PC-3 (cell line): ENCODE data around the gene SERGEF. TPM values are rescaled to one million over a fixed set of nuclear protein-coding genes. Genes with fewer than 3 reads are reported as not detected.

Source experiments
- ATAC-seq: fragments of 200-7000 bp; cut with Tn5 transposase; 2 replicates; pipeline ENCODE4 v1.9.1; 2020; ENCODE audit warnings: mild to moderate bottlenecking, moderate library complexity
- BruUV-seq: library from RNA; stranded (reverse); fragments of 400-500 nt; replicated peaks from 2 replicates; lab custom pipeline; 2021; lab: Mats Ljungman, UMichigan
- CTCF ChIA-PET: fragments of 300-600 bp; sonication (Branson Sonifier 250); formaldehyde crosslinking; loops from one replicate; lab custom pipeline; 2022; ENCODE audit warnings: antibody characterized with exemption; lab: Charles Lee
- POLR2A ChIA-PET: fragments of 300-600 bp; sonication (Branson Sonifier 250); formaldehyde crosslinking; loops from one replicate; lab custom pipeline; 2022; ENCODE audit warnings: antibody characterized with exemption; ENCODE audit not compliant: unreplicated experiment; lab: Charles Lee
- DNase-seq: peaks from one replicate; pipeline ENCODE4 v3.0.0-alpha.2; 2015
- H2AFZ ChIP-seq: fragments of 300-600 bp; sonication (generic); 2 replicates; pipeline ENCODE4 v1.6.0; 2016; ENCODE audit warnings: antibody characterized with exemption, low read length
- H3F3A ChIP-seq: fragments of 300-600 bp; sonication (generic); one replicate; pipeline ENCODE4 v1.6.0; 2017; ENCODE audit warnings: antibody characterized with exemption, low read length, control low read depth, mild to moderate bottlenecking; ENCODE audit not compliant: unreplicated experiment
- H3K27ac ChIP-seq: fragments of 300-600 bp; sonication (generic); 2 replicates; pipeline ENCODE4 v1.5.1; 2016; ENCODE audit warnings: mild to moderate bottlenecking, low read length
- H3K27me3 ChIP-seq: fragments of 300-600 bp; sonication (generic); 2 replicates; pipeline ENCODE4 v1.6.1; 2016; ENCODE audit warnings: low read length, mixed read lengths
- H3K36me3 ChIP-seq: fragments of 300-600 bp; sonication (generic); 2 replicates; pipeline ENCODE4 v1.6.1; 2016; ENCODE audit warnings: low read depth, mixed run types, low read length, mixed read lengths
- H3K4me1 ChIP-seq: fragments of 300-600 bp; sonication (generic); 2 replicates; pipeline ENCODE4 v1.5.1; 2016; ENCODE audit warnings: low read length; ENCODE audit not compliant: insufficient read depth
- H3K4me2 ChIP-seq: fragments of 300-600 bp; sonication (generic); 2 replicates; pipeline ENCODE4 v1.6.0; 2016; ENCODE audit warnings: low read length
- H3K4me3 ChIP-seq: fragments of 300-600 bp; sonication (generic); 2 replicates; pipeline ENCODE4 v1.5.1; 2016; ENCODE audit warnings: mild to moderate bottlenecking, low read length, mixed read lengths
- H3K79me2 ChIP-seq: fragments of 300-600 bp; sonication (generic); 2 replicates; pipeline ENCODE4 v1.6.1; 2017; ENCODE audit warnings: low read length, mixed read lengths
- H3K9ac ChIP-seq: fragments of 300-600 bp; sonication (generic); 2 replicates; pipeline ENCODE4 v1.6.0; 2016; ENCODE audit warnings: mild to moderate bottlenecking, low read length
- H3K9me2 ChIP-seq: fragments of 300-600 bp; sonication (generic); replicated peaks from 2 replicates; pipeline ENCODE4 v1.6.1; 2016; ENCODE audit warnings: mixed run types, low read length, mixed read lengths
- H3K9me3 ChIP-seq: fragments of 300-600 bp; sonication (generic); 2 replicates; pipeline ENCODE4 v1.6.1; 2016; ENCODE audit warnings: low read length, mixed read lengths
- H4K20me1 ChIP-seq: fragments of 300-600 bp; sonication (generic); 2 replicates; pipeline ENCODE4 v1.6.1; 2016; ENCODE audit warnings: low read length, mixed read lengths
- EZH2 ChIP-seq: fragments of 300-600 bp; sonication (generic); IDR thresholded peaks from one replicate; pipeline ENCODE4 v1.6.1; 2017; ENCODE audit warnings: antibody characterized with exemption, mild to moderate bottlenecking, low read length; ENCODE audit not compliant: unreplicated experiment
- EZH2phosphoT487 ChIP-seq: fragments of 300-600 bp; sonication (generic); IDR thresholded peaks from 2 replicates; pipeline ENCODE4 v1.6.1; 2018; ENCODE audit warnings: mild to moderate bottlenecking, antibody characterized with exemption, low read length, borderline replicate concordance
- intact Hi-C: fragments of 100-400 bp; cut with micrococcal nuclease; formaldehyde crosslinking; loops from 2 replicates; pipeline ENCODE4 v1.9.0; 2023
- total RNA-seq: library from RNA; depleted of rRNA; stranded (reverse); fragments of >200 nt; gene quantifications from 2 replicates; pipeline ENCODE4 v1.2.3, GENCODE V29; 2014
- TF ChIP-seq, protein P1 (sequence below): fragments of 300-600 bp; sonication (generic); conservative IDR thresholded peaks from 2 replicates; pipeline ENCODE4 v1.5.1; 2017; ENCODE audit warnings: antibody characterized with exemption, low read depth, mild to moderate bottlenecking, low read length

SERGEF gene
- total RNA-seq, 1 experiment from 2014 or later, result 13.7 TPM

DNA sequence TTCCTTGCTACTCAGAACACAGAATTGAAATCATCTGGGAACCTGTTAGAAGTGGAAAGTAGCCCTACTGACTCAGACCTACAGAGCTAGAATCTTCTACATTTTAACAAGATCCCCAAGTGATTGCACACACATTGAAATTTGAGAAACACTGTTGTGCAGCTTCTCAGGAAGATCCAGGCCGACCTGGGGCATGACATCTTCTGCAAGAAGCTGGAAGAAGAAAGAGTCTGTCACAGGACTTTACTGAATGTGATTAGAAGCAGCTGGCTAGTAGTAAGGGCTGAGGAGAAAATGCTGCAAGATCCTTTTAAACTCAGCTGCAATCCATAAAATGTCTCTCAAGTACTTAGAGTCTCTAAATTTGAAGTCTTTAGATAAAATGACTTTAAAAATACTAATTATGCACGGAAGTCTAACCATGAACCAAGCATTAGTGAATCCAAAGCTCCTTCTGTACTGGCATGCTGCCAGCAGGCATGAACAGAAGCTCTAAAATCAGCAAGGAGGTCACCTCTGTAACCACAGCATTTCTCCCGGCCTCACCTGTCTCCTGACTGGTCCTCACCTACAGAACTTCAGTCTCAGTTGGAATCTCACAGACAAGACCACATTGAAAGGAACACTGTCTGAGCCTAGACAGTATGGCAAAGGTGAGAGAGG lies 85.0 kb downstream of the SERGEF start:
- intact Hi-C loops, result no loop called here
- no peak overlapping the region for H3K4me2 ChIP-seq
- ATAC-seq, result no peak

DNA sequence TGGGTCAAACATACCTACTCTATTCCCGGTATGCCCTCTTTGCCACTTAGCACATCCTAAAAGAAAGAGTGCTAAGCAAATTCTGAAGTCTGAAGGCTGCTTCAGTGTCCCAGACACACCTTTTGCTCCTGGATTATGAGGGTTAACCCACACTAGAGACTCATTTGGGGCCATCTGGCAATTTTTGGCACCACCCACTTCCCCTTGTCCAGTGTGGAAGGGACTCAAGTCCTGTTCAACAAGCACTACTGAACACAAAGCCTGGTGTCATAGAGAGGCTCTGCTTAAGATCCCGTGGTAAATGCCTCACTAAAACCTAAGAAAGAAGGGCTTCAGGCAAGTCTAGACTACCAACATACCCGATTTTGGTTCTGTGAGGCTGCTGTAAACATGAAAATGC lies 85.8 kb downstream of the SERGEF start:
- H3K9ac ChIP-seq, result no peak overlapping the region
- ATAC-seq (no peak), DNase-seq (no peak)
- no peaks in the 10 kb centered on the region for H3K9me2 ChIP-seq
- ChIA-PET POLR2A (no interaction called here), CTCF (interaction anchor here (0.6 kb wide), 1 partner anchor 196 kb away, joined by 3 read pairs; no protein-coding TSS in a partner anchor)
- BruUV-seq, result no TSS peak
- no peaks in the 10 kb centered on the region; the same call in 1 of the 2 replicates for H3K36me3 ChIP-seq
- no peaks in the 10 kb centered on the region for H4K20me1 ChIP-seq
- no peak overlapping the region for H3K4me3 ChIP-seq
- no peak overlapping the region for H3K4me2 ChIP-seq
- no peaks in the 10 kb centered on the region for H3K9me3 ChIP-seq
- H3K27me3 ChIP-seq, result no peaks in the 10 kb centered on the region
- no peaks in the 10 kb centered on the region for H3F3A ChIP-seq
- intact Hi-C loops, result no loop called here
- no peaks in the 10 kb centered on the region for H3K79me2 ChIP-seq
- H3K4me1 ChIP-seq, result no peaks in the 10 kb centered on the region
- no peak overlapping the region for H3K27ac ChIP-seq
- TF ChIP-seq EZH2phosphoT487, result no peak
- TF ChIP-seq, protein P1, sequence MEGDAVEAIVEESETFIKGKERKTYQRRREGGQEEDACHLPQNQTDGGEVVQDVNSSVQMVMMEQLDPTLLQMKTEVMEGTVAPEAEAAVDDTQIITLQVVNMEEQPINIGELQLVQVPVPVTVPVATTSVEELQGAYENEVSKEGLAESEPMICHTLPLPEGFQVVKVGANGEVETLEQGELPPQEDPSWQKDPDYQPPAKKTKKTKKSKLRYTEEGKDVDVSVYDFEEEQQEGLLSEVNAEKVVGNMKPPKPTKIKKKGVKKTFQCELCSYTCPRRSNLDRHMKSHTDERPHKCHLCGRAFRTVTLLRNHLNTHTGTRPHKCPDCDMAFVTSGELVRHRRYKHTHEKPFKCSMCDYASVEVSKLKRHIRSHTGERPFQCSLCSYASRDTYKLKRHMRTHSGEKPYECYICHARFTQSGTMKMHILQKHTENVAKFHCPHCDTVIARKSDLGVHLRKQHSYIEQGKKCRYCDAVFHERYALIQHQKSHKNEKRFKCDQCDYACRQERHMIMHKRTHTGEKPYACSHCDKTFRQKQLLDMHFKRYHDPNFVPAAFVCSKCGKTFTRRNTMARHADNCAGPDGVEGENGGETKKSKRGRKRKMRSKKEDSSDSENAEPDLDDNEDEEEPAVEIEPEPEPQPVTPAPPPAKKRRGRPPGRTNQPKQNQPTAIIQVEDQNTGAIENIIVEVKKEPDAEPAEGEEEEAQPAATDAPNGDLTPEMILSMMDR, result no peak
- no peak for TF ChIP-seq EZH2
- H2AFZ ChIP-seq, result no peak overlapping the region

More for the DNA sequence above, 85.0 kb downstream of the SERGEF start:
- DNase-seq, result no peak
- no peaks in the 10 kb centered on the region for H4K20me1 ChIP-seq
- CTCF ChIA-PET, result interaction anchor here (0.6 kb wide), 1 partner anchor 197 kb away, joined by 3 read pairs; no protein-coding TSS in a partner anchor
- no peaks in the 10 kb centered on the region for H3F3A ChIP-seq
- no peaks in the 10 kb centered on the region for H3K27me3 ChIP-seq
- BruUV-seq, result no TSS peak
- no peaks in the 10 kb centered on the region for H3K9me3 ChIP-seq
- H3K4me1 ChIP-seq, result no peaks in the 10 kb centered on the region
- H3K9ac ChIP-seq, result no peak overlapping the region
- no peak overlapping the region for H3K27ac ChIP-seq
- H3K36me3 ChIP-seq, result peaks cover under 1% of the 10 kb centered on the region; the same call in 1 of the 2 replicates
- H3K9me2 ChIP-seq, result no peaks in the 10 kb centered on the region
- H3K79me2 ChIP-seq, result no peaks in the 10 kb centered on the region
- TF ChIP-seq EZH2 (no peak), EZH2phosphoT487 (no peak)
- TF ChIP-seq, protein P1, result no peak
- no peak overlapping the region for H3K4me3 ChIP-seq
- POLR2A ChIA-PET, result no interaction called here
- H2AFZ ChIP-seq, result no peak overlapping the region

DNA sequence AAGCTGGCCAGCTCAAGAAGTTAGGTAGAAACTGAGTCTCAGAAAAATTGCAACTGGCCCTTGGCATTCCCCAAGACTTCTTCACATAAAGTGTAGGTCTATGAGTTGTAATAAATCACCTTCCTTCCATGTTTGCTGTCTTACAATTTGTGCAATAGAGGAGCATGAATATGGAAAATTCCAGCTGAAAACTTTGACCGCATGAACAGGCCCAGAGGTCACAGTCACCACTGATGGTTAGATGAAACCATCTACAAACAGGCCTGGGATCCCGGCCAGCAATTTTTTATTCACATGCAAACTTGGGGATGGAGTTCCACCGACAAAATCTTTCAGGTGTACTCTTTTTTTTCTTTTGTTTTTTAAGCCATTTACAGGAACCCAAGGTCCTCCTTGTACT lies 88.1 kb downstream of the SERGEF start:
- Histone ChIP-seq H3K9me2 (no peaks in the 10 kb centered on the region), H4K20me1 (no peaks in the 10 kb centered on the region), H3K9ac (no peak overlapping the region), H3K4me3 (no peak overlapping the region), H3K9me3 (no peaks in the 10 kb centered on the region), H3K27me3 (no peaks in the 10 kb centered on the region), H3K36me3 (no peaks in the 10 kb centered on the region), H3K4me1 (no peaks in the 10 kb centered on the region), H3K79me2 (no peaks in the 10 kb centered on the region), H3F3A (no peaks in the 10 kb centered on the region), H3K27ac (no peak overlapping the region), H3K4me2 (no peak overlapping the region), H2AFZ (no peak overlapping the region)
- TF ChIP-seq EZH2phosphoT487 (no peak), EZH2 (no peak)
- TF ChIP-seq, protein P1, result no peak
- CTCF ChIA-PET, result no interaction called here
- intact Hi-C loops, result no loop called here
- ATAC-seq (no peak), DNase-seq (no peak)
- BruUV-seq, result no TSS peak
- POLR2A ChIA-PET, result no interaction called here
